Endothelial cell of umbilical vein (primary cell): Measurements from ENCODE around the gene GNAQ.

Source experiments
- EZH2 ChIP-seq: IDR thresholded peaks from 2 replicates; pipeline ENCODE4 v1.6.1; 2012; ENCODE audit warnings: borderline replicate concordance, low read depth, mild to moderate bottlenecking, moderate library complexity, low read length, inconsistent platforms; ENCODE audit not compliant: severe bottlenecking
- FOS ChIP-seq: IDR thresholded peaks from 2 replicates; pipeline ENCODE4 v1.6.1; 2011; ENCODE audit warnings: mild to moderate bottlenecking, low read length, moderate library complexity, borderline replicate concordance; ENCODE audit not compliant: insufficient read depth
- GATA2 ChIP-seq: IDR thresholded peaks from 2 replicates; pipeline ENCODE4 v1.7.0; 2011; ENCODE audit warnings: low read depth, mild to moderate bottlenecking, moderate library complexity, mixed read lengths, low read length; ENCODE audit not compliant: insufficient read length, insufficient read depth
- JUN ChIP-seq: IDR thresholded peaks from 2 replicates; pipeline ENCODE4 v1.6.1; 2011; ENCODE audit warnings: borderline replicate concordance, low read depth; ENCODE audit not compliant: insufficient read length, insufficient read depth
- MYC ChIP-seq: IDR thresholded peaks from one replicate; pipeline ENCODE4 v1.6.1; 2011; ENCODE audit warnings: mild to moderate bottlenecking, low read depth, low read length
- POLR2A ChIP-seq: IDR thresholded peaks from 2 replicates; pipeline ENCODE4 v1.6.1; 2012; ENCODE audit warnings: low read depth, mild to moderate bottlenecking, control low read depth, low read length
- POLR2AphosphoS5 ChIP-seq: IDR thresholded peaks from 2 replicates; pipeline ENCODE4 v1.6.1; 2012; ENCODE audit warnings: low read depth, mild to moderate bottlenecking, control low read depth, low read length, moderate library complexity; ENCODE audit not compliant: insufficient read depth
- TF ChIP-seq, protein P1 (sequence below), 2 donors: IDR thresholded peaks; 1 replicate in 1 of 2; 2 replicates in 1 of 2; pipeline ENCODE4 v1.5.1; 2011; ENCODE audit warnings: low read length in 2 of 2, mild to moderate bottlenecking in 2 of 2, moderate library complexity in 2 of 2, control low read depth in 1 of 2, inconsistent platforms in 1 of 2, low read depth in 1 of 2; ENCODE audit not compliant: insufficient read depth in 1 of 2; ENCODE audit errors: extremely low read depth in 1 of 2
- TF ChIP-seq, protein P2 (sequence below): IDR thresholded peaks from 2 replicates; pipeline ENCODE4 v1.6.1; 2011; ENCODE audit not compliant: insufficient read depth, insufficient read length

DNA sequence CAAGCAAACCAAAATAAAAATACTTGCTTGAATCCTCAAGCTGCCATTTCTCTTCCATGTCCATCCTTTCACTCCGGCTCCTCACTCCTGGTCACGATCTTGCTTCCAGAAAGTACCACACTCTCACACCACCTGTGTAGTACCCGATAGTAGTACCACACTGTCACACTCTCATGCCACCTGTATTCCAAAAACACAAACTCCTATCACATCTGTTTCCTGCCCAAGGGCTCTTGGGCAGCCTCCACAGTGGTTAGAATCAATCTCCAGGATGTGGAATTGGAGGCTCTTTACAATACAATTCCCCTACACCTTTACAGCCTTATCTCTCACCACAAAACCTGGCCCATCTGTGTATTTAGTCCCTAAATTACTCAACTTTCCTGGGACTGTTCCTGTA is 130.6 kb downstream of the GNAQ start:
- TF ChIP-seq, protein P1, sequence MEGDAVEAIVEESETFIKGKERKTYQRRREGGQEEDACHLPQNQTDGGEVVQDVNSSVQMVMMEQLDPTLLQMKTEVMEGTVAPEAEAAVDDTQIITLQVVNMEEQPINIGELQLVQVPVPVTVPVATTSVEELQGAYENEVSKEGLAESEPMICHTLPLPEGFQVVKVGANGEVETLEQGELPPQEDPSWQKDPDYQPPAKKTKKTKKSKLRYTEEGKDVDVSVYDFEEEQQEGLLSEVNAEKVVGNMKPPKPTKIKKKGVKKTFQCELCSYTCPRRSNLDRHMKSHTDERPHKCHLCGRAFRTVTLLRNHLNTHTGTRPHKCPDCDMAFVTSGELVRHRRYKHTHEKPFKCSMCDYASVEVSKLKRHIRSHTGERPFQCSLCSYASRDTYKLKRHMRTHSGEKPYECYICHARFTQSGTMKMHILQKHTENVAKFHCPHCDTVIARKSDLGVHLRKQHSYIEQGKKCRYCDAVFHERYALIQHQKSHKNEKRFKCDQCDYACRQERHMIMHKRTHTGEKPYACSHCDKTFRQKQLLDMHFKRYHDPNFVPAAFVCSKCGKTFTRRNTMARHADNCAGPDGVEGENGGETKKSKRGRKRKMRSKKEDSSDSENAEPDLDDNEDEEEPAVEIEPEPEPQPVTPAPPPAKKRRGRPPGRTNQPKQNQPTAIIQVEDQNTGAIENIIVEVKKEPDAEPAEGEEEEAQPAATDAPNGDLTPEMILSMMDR (IDR thresholded peaks at IDR 0.05; ENCODE audit: extremely low read depth in 1 of 2, insufficient read depth in 1 of 2, low read depth in 1 of 2, low read length in 2 of 2) = no peak
- TF ChIP-seq, protein P2, sequence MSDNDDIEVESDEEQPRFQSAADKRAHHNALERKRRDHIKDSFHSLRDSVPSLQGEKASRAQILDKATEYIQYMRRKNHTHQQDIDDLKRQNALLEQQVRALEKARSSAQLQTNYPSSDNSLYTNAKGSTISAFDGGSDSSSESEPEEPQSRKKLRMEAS = no peak
- no peak for TF ChIP-seq POLR2AphosphoS5
- no peak for TF ChIP-seq EZH2
- no peak for TF ChIP-seq FOS
- TF ChIP-seq JUN = no peak
- no peak for TF ChIP-seq POLR2A
- TF ChIP-seq GATA2 = no peak
- TF ChIP-seq MYC = no peak
